ENCODE data around the gene ZNF320. TPM values are rescaled to one million over a fixed set of nuclear protein-coding genes. Genes with fewer than 3 reads are reported as not detected.
A peak's percentile ranks its signal among the peaks of the same experiment; 100 is the strongest.

Gene ZNF320
- total RNA-seq, 5 donors from 2014 or later (not counting 1 experiment from before 2014, with no cell fraction given): 9.1 to 20.5 (median 9.7) TPM

DNA sequence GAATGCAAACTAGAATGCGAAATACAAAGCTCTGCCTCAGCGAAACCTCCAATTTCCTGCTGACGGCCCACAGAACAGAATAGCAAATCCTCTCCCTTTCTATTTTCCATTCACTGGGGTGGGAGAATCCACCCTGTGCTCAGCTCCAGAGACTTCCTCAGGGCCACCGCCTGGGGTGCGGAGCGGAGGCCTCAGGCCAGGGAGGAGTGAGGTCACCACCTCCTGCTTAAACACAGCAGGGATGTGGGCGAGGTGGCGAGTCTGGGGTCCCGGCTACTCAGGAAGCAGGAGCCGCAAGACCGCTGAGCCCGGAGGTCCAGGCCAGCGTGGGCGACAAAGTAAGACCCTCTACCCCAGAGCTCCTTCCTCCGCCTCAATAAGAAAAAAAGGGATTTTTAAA lies 666 bp upstream of the ZNF320 start:
- Mint-ChIP-seq H3K27me3 (no peaks in the 10 kb centered on the region), H3K4me1 (peaks cover 13 to 26% (median 21%) of the 10 kb centered on the region in 3 donors), H3K36me3 (peaks cover 16% of the 10 kb centered on the region), H3K4me3 (peak overlapping the region; percentile 88 to 90 (median 89)), H3K9me3 (peaks cover 0 to 4% (median 2%) of the 10 kb centered on the region in 3 donors), H3K27ac (peak overlapping the region in 1 of 2 donors; percentile 91)
- H3K36me3 ChIP-seq (ENCODE audit: control insufficient read depth in 2 of 2, extremely low read depth in 1 of 2, insufficient read depth in 1 of 2, low read length in 1 of 2): no peaks in the 10 kb centered on the region
- CTCF ChIA-PET: no interaction called here
- H3K9me3 ChIP-seq: no peaks in the 10 kb centered on the region
- 100% methylated on average over 2 of the region's 15 CpGs for WGBS (ENCODE audit: insufficient coverage)
- peaks cover 0 to 21% of the 10 kb centered on the region in 2 experiments for H3K4me1 ChIP-seq (ENCODE audit: control insufficient read depth in 1 of 2, extremely low read depth in 1 of 2, insufficient read depth in 2 of 2, low read length in 2 of 2)
- peak overlapping the region; percentile 32 for H3K27ac ChIP-seq (ENCODE audit: low read length)
- no peak for DNase-seq
- POLR2A ChIA-PET: no interaction called here
- no peaks in the 10 kb centered on the region for H3K27me3 ChIP-seq (replicated peaks in 1 of 2; ENCODE audit: control insufficient read depth in 2 of 2, extremely low read depth in 1 of 2, insufficient read depth in 2 of 2, low read length in 1 of 2)
- peak overlapping the region; percentile 67 to 93 for H3K4me3 ChIP-seq (ENCODE audit: control insufficient read depth in 1 of 2, extremely low read depth in 1 of 2, low read length in 1 of 2)
- ATAC-seq (replicated peaks in 1 of 4): no peak

GRCh38 chr19:52896431-52897137 lies 851 bp downstream of the ZNF320 start:
- H3K9me3 Mint-ChIP-seq: peaks cover 0 to 4% (median 2%) of the 10 kb centered on the region in 3 donors
- 36% methylated on average over 6 of the region's 24 CpGs for WGBS (ENCODE audit: insufficient coverage)

GRCh38 chr19:52891336-52891735 lies 6.1 kb downstream of the ZNF320 start:
- peaks cover 0 to 28% (median 17%) of the 10 kb centered on the region in 3 donors for H3K9me3 Mint-ChIP-seq
- no peak overlapping the region for H3K27ac ChIP-seq (ENCODE audit: low read length)
- H3K4me1 Mint-ChIP-seq: peaks cover 6 to 16% (median 8%) of the 10 kb centered on the region in 3 donors
- H3K36me3 ChIP-seq (ENCODE audit: control insufficient read depth in 2 of 2, extremely low read depth in 1 of 2, insufficient read depth in 1 of 2, low read length in 1 of 2): peaks cover 10 to 23% of the 10 kb centered on the region in 2 donors
- WGBS (ENCODE audit: insufficient coverage): 71% methylated on average over 4 of the region's 4 CpGs
- no peaks in the 10 kb centered on the region for H3K27me3 Mint-ChIP-seq
- CTCF ChIA-PET: no interaction called here
- POLR2A ChIA-PET: interaction anchor here in 1 of 2 donors (0.6 kb wide), 1 partner anchor 838 kb away, joined by 4 read pairs; no protein-coding TSS in a partner anchor
- no peak overlapping the region for H3K4me3 Mint-ChIP-seq
- no peak for ATAC-seq (replicated peaks in 1 of 4)
- peaks cover 0 to 3% of the 10 kb centered on the region in 2 experiments for H3K4me1 ChIP-seq (ENCODE audit: control insufficient read depth in 1 of 2, extremely low read depth in 1 of 2, insufficient read depth in 2 of 2, low read length in 2 of 2)
- H3K4me3 ChIP-seq (ENCODE audit: control insufficient read depth in 1 of 2, extremely low read depth in 1 of 2, low read length in 1 of 2): no peak overlapping the region
- no peak overlapping the region for H3K27ac Mint-ChIP-seq
- H3K27me3 ChIP-seq (replicated peaks in 1 of 2; ENCODE audit: control insufficient read depth in 2 of 2, extremely low read depth in 1 of 2, insufficient read depth in 2 of 2, low read length in 1 of 2): no peaks in the 10 kb centered on the region
- DNase-seq: no peak
- peaks cover 76% of the 10 kb centered on the region for H3K36me3 Mint-ChIP-seq
- H3K9me3 ChIP-seq: no peaks in the 10 kb centered on the region

More at GRCh38 chr19:52896431-52897137, 851 bp downstream of the ZNF320 start:
- Mint-ChIP-seq H3K27me3 (no peaks in the 10 kb centered on the region), H3K4me1 (peaks cover 18 to 32% (median 23%) of the 10 kb centered on the region in 3 donors), H3K4me3 (peak overlapping the region; percentile 88 to 90 (median 89)), H3K36me3 (peaks cover 31% of the 10 kb centered on the region), H3K27ac (peak overlapping the region; percentile 31 to 91)
- DNase-seq (peak in 2 of 35 experiments; percentile 2 to 6), ATAC-seq (replicated peaks in 1 of 4) (no peak)
- peaks cover 0 to 21% of the 10 kb centered on the region in 2 experiments for H3K4me1 ChIP-seq (ENCODE audit: control insufficient read depth in 1 of 2, extremely low read depth in 1 of 2, insufficient read depth in 2 of 2, low read length in 2 of 2)
- H3K27me3 ChIP-seq (replicated peaks in 1 of 2; ENCODE audit: control insufficient read depth in 2 of 2, extremely low read depth in 1 of 2, insufficient read depth in 2 of 2, low read length in 1 of 2): no peaks in the 10 kb centered on the region
- peak overlapping the region; percentile 67 to 93 for H3K4me3 ChIP-seq (ENCODE audit: control insufficient read depth in 1 of 2, extremely low read depth in 1 of 2, low read length in 1 of 2)
- CTCF ChIA-PET: no interaction called here
- no peaks in the 10 kb centered on the region for H3K9me3 ChIP-seq
- peak overlapping the region; percentile 32 for H3K27ac ChIP-seq (ENCODE audit: low read length)
- H3K36me3 ChIP-seq (ENCODE audit: control insufficient read depth in 2 of 2, extremely low read depth in 1 of 2, insufficient read depth in 1 of 2, low read length in 1 of 2): peaks cover 2 to 6% of the 10 kb centered on the region in 2 donors
- POLR2A ChIA-PET: no interaction called here

DNA sequence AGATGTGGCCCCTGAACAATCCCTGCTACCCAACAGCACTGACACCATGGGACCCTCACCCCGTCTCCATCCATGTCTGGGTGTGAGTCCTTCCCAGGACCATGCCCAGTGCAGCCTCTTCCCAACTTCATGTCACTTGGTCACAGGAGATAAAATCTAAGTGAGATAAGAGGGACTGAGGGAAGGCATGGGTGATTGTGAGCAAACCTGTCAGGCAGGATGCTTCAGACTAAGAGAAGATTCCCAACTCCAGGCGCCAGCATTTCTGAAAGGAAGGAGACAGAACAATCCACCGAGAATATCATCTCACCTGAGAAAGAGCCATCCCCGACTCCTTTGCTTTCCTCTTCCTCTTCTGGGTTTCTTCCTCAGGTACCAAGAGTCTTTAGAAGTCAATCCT lies 7.5 kb downstream of the ZNF320 start:
- WGBS (ENCODE audit: insufficient coverage): no CpG with 5 or more reads among the region's 4 CpGs
- H3K36me3 ChIP-seq (ENCODE audit: control insufficient read depth in 2 of 2, extremely low read depth in 1 of 2, insufficient read depth in 1 of 2, low read length in 1 of 2): peaks cover 14 to 31% of the 10 kb centered on the region in 2 donors
- no peak for ATAC-seq (replicated peaks in 1 of 4)

GRCh38 chr19:52889076-52889475 lies 8.4 kb downstream of the ZNF320 start:
- Mint-ChIP-seq H3K4me1 (peaks cover 5 to 16% (median 6%) of the 10 kb centered on the region in 3 donors), H3K4me3 (no peak overlapping the region), H3K36me3 (peaks cover 86% of the 10 kb centered on the region), H3K27me3 (no peaks in the 10 kb centered on the region), H3K9me3 (peaks cover 0 to 31% (median 22%) of the 10 kb centered on the region in 3 donors), H3K27ac (no peak overlapping the region)
- H3K27ac ChIP-seq (ENCODE audit: low read length): no peak overlapping the region
- H3K9me3 ChIP-seq: no peaks in the 10 kb centered on the region
- H3K27me3 ChIP-seq (replicated peaks in 1 of 2; ENCODE audit: control insufficient read depth in 2 of 2, extremely low read depth in 1 of 2, insufficient read depth in 2 of 2, low read length in 1 of 2): no peaks in the 10 kb centered on the region
- H3K36me3 ChIP-seq (ENCODE audit: control insufficient read depth in 2 of 2, extremely low read depth in 1 of 2, insufficient read depth in 1 of 2, low read length in 1 of 2): peaks cover 20 to 39% of the 10 kb centered on the region in 2 donors
- ChIA-PET CTCF (no interaction called here), POLR2A (no interaction called here)
- ATAC-seq (replicated peaks in 1 of 4): no peak
- H3K4me3 ChIP-seq (ENCODE audit: control insufficient read depth in 1 of 2, extremely low read depth in 1 of 2, low read length in 1 of 2): no peak overlapping the region
- DNase-seq: no peak
- 100% methylated on average over 3 of the region's 7 CpGs for WGBS (ENCODE audit: insufficient coverage)
- H3K4me1 ChIP-seq (ENCODE audit: control insufficient read depth in 1 of 2, extremely low read depth in 1 of 2, insufficient read depth in 2 of 2, low read length in 2 of 2): no peaks in the 10 kb centered on the region

More for the DNA sequence above, 7.5 kb downstream of the ZNF320 start:
- no peak for DNase-seq
- peaks cover 6 to 16% (median 8%) of the 10 kb centered on the region in 3 donors for H3K4me1 Mint-ChIP-seq
- no peak overlapping the region for H3K4me3 Mint-ChIP-seq
- H3K4me1 ChIP-seq (ENCODE audit: control insufficient read depth in 1 of 2, extremely low read depth in 1 of 2, insufficient read depth in 2 of 2, low read length in 2 of 2): no peaks in the 10 kb centered on the region
- no peaks in the 10 kb centered on the region for H3K9me3 ChIP-seq
- peaks cover 81% of the 10 kb centered on the region for H3K36me3 Mint-ChIP-seq
- H3K9me3 Mint-ChIP-seq: peaks cover 0 to 29% (median 18%) of the 10 kb centered on the region in 3 donors
- no peak overlapping the region for H3K4me3 ChIP-seq (ENCODE audit: control insufficient read depth in 1 of 2, extremely low read depth in 1 of 2, low read length in 1 of 2)
- ChIA-PET POLR2A (interaction anchor here in 1 of 2 donors (0.6 kb wide), 1 partner anchor 41 kb away, joined by 3 read pairs; no protein-coding TSS in a partner anchor), CTCF (no interaction called here)
- H3K27ac ChIP-seq (ENCODE audit: low read length): no peak overlapping the region
- H3K27me3 ChIP-seq (replicated peaks in 1 of 2; ENCODE audit: control insufficient read depth in 2 of 2, extremely low read depth in 1 of 2, insufficient read depth in 2 of 2, low read length in 1 of 2): no peaks in the 10 kb centered on the region
- no peak overlapping the region for H3K27ac Mint-ChIP-seq
- H3K27me3 Mint-ChIP-seq: no peaks in the 10 kb centered on the region

GRCh38 chr19:52880895-52881389 lies 16.5 kb downstream of the ZNF320 start:
- Mint-ChIP-seq H3K4me1 (no peaks in the 10 kb centered on the region), H3K27ac (no peak overlapping the region), H3K4me3 (no peak overlapping the region), H3K36me3 (peaks cover 72% of the 10 kb centered on the region), H3K9me3 (peaks cover 29 to 54% (median 53%) of the 10 kb centered on the region in 3 donors), H3K27me3 (no peaks in the 10 kb centered on the region)
- WGBS (ENCODE audit: insufficient coverage): 93% methylated on average over 8 of the region's 11 CpGs
- CTCF ChIA-PET: no interaction called here
- peaks cover 19% of the 10 kb centered on the region for H3K9me3 ChIP-seq
- no peaks in the 10 kb centered on the region for H3K27me3 ChIP-seq (replicated peaks in 1 of 2; ENCODE audit: control insufficient read depth in 2 of 2, extremely low read depth in 1 of 2, insufficient read depth in 2 of 2, low read length in 1 of 2)
- no peak for ATAC-seq (replicated peaks in 1 of 4)
- H3K27ac ChIP-seq (ENCODE audit: low read length): no peak overlapping the region
- H3K4me1 ChIP-seq (ENCODE audit: control insufficient read depth in 1 of 2, extremely low read depth in 1 of 2, insufficient read depth in 2 of 2, low read length in 2 of 2): no peaks in the 10 kb centered on the region
- no peak for DNase-seq
- peaks cover 17 to 38% of the 10 kb centered on the region in 2 donors for H3K36me3 ChIP-seq (ENCODE audit: control insufficient read depth in 2 of 2, extremely low read depth in 1 of 2, insufficient read depth in 1 of 2, low read length in 1 of 2)
- POLR2A ChIA-PET: no interaction called here
- no peak overlapping the region for H3K4me3 ChIP-seq (ENCODE audit: control insufficient read depth in 1 of 2, extremely low read depth in 1 of 2, low read length in 1 of 2)

Data from T-cell (primary cell).